ENCODE data around the gene MVB12B. TPM values are rescaled to one million over a fixed set of nuclear protein-coding genes. Genes with fewer than 3 reads are reported as not detected.

MVB12B gene
- total RNA-seq, 1 donor from 2014 or later = 20.2 TPM

GRCh38 chr9:126400571-126400970, 73.9 kb downstream of the MVB12B start:
- peaks cover 2% of the 10 kb centered on the region for H3K4me1 Mint-ChIP-seq (ENCODE audit: unreplicated experiment)
- no peak overlapping the region for H3K27ac Mint-ChIP-seq (ENCODE audit: unreplicated experiment)
- no peak overlapping the region for H3K4me3 Mint-ChIP-seq (ENCODE audit: unreplicated experiment)
- TF ChIP-seq CTCF (IDR thresholded peaks at IDR 0.05) = no peak
- peaks cover 9% of the 10 kb centered on the region for H3K36me3 Mint-ChIP-seq (ENCODE audit: unreplicated experiment)
- H3K9me3 Mint-ChIP-seq (ENCODE audit: unreplicated experiment) = no peaks in the 10 kb centered on the region
- H3K27me3 Mint-ChIP-seq (ENCODE audit: unreplicated experiment) = no peaks in the 10 kb centered on the region
- DNase-seq (ENCODE audit: extremely low spot score, unreplicated experiment) = no peak

DNA sequence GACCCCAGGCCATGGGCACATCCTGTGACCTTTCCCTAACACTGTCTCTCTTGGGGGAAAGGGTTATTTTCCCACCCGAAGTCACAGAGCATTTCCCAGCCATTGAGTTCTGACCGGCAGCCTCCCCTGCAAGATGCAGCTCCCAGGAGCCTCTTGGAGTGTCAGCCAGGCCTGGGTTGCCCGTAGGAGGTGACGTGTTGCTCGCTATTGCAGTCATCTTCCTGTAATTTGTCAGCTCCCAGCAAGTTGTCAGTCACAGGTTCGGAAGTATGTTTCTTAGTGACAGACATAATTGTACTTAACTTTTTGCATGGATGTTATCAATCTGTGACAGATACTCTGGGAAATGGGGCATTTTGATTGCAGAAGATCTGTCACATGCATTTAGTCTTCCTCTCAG, 74.5 kb downstream of the MVB12B start:
- Mint-ChIP-seq H3K4me3 (ENCODE audit: unreplicated experiment) (no peak overlapping the region), H3K27ac (ENCODE audit: unreplicated experiment) (no peak overlapping the region), H3K36me3 (ENCODE audit: unreplicated experiment) (peaks cover 5% of the 10 kb centered on the region), H3K27me3 (ENCODE audit: unreplicated experiment) (no peaks in the 10 kb centered on the region), H3K9me3 (ENCODE audit: unreplicated experiment) (no peaks in the 10 kb centered on the region), H3K4me1 (ENCODE audit: unreplicated experiment) (peaks cover 6% of the 10 kb centered on the region)
- no peak for DNase-seq (ENCODE audit: extremely low spot score, unreplicated experiment)
- no peak for TF ChIP-seq CTCF (IDR thresholded peaks at IDR 0.05)

GRCh38 chr9:126401581-126401980, 75.0 kb downstream of the MVB12B start:
- TF ChIP-seq CTCF (IDR thresholded peaks at IDR 0.05) = no peak
- Mint-ChIP-seq H3K4me3 (ENCODE audit: unreplicated experiment) (no peak overlapping the region), H3K27ac (ENCODE audit: unreplicated experiment) (no peak overlapping the region), H3K9me3 (ENCODE audit: unreplicated experiment) (no peaks in the 10 kb centered on the region), H3K27me3 (ENCODE audit: unreplicated experiment) (no peaks in the 10 kb centered on the region), H3K4me1 (ENCODE audit: unreplicated experiment) (peaks cover 11% of the 10 kb centered on the region), H3K36me3 (ENCODE audit: unreplicated experiment) (peaks cover 4% of the 10 kb centered on the region)
- no peak for DNase-seq (ENCODE audit: extremely low spot score, unreplicated experiment)

GRCh38 chr9:126403397-126403796, 76.8 kb downstream of the MVB12B start:
- no peak for TF ChIP-seq CTCF (IDR thresholded peaks at IDR 0.05)
- no peaks in the 10 kb centered on the region for H3K27me3 Mint-ChIP-seq (ENCODE audit: unreplicated experiment)

GRCh38 chr9:126404459-126404858, 77.8 kb downstream of the MVB12B start:
- no peak overlapping the region for H3K4me3 Mint-ChIP-seq (ENCODE audit: unreplicated experiment)
- H3K9me3 Mint-ChIP-seq (ENCODE audit: unreplicated experiment) = no peaks in the 10 kb centered on the region
- H3K27me3 Mint-ChIP-seq (ENCODE audit: unreplicated experiment) = no peaks in the 10 kb centered on the region
- DNase-seq (ENCODE audit: extremely low spot score, unreplicated experiment) = no peak
- peaks cover 4% of the 10 kb centered on the region for H3K36me3 Mint-ChIP-seq (ENCODE audit: unreplicated experiment)
- H3K27ac Mint-ChIP-seq (ENCODE audit: unreplicated experiment) = no peak overlapping the region
- H3K4me1 Mint-ChIP-seq (ENCODE audit: unreplicated experiment) = peaks cover 16% of the 10 kb centered on the region
- TF ChIP-seq CTCF (IDR thresholded peaks at IDR 0.05) = no peak

More at GRCh38 chr9:126403397-126403796, 76.8 kb downstream of the MVB12B start:
- peaks cover 4% of the 10 kb centered on the region for H3K36me3 Mint-ChIP-seq (ENCODE audit: unreplicated experiment)
- H3K4me3 Mint-ChIP-seq (ENCODE audit: unreplicated experiment) = no peak overlapping the region
- no peak overlapping the region for H3K27ac Mint-ChIP-seq (ENCODE audit: unreplicated experiment)
- no peaks in the 10 kb centered on the region for H3K9me3 Mint-ChIP-seq (ENCODE audit: unreplicated experiment)
- no peak for DNase-seq (ENCODE audit: extremely low spot score, unreplicated experiment)
- peaks cover 17% of the 10 kb centered on the region for H3K4me1 Mint-ChIP-seq (ENCODE audit: unreplicated experiment)

All from osteocyte (in vitro differentiated cells).